Lower leg skin (tissue), 3 donors: ENCODE measurements around the gene NTM.

Experiments
- CTCF ChIP-seq, 3 donors: fragments of 450-650 bp; IDR thresholded peaks; one replicate each; pipeline ENCODE4 v1.5.1; 2016; ENCODE audit warnings: antibody characterized with exemption in 3 of 3, mild to moderate bottlenecking in 3 of 3, moderate library complexity in 2 of 3
- POLR2A ChIP-seq, 2 donors: fragments of 450-650 bp; IDR thresholded peaks; one replicate each; pipeline ENCODE4 v1.6.1; 2016 to 2017; ENCODE audit warnings: antibody characterized with exemption in 2 of 2, mild to moderate bottlenecking in 1 of 2, moderate library complexity in 1 of 2

- TF ChIP-seq CTCF (IDR thresholded peaks at IDR 0.05) = no peak
- no peak for TF ChIP-seq POLR2A (IDR thresholded peaks at IDR 0.05)
Observed at GRCh38 chr11:131397675-131398074, 27.3 kb downstream of the NTM start.
